ENCODE results near the gene SETD7.
"Not testable (repeated sequence)": the region's sequence is repeated elsewhere in the genome, so short reads cannot be mapped to it uniquely, and the experiment has no call there.

Gene SETD7

GRCh38 chr4:139508581-139509237 is 47.3 kb downstream of the SETD7 start:
- no peak for DNase-seq

GRCh38 chr4:139506774-139507173 is 49.2 kb downstream of the SETD7 start:
- DNase-seq: no peak

GRCh38 chr4:139503622-139504166 is 52.3 kb downstream of the SETD7 start:
- DNase-seq: no peak

GRCh38 chr4:139501927-139502899 is 53.8 kb downstream of the SETD7 start:
- DNase-seq: no peak

- DNase-seq: no peak
These were observed 54.5 kb downstream of the SETD7 start for GRCh38 chr4:139501527-139501926.

- no peak for DNase-seq
These were observed 54.9 kb downstream of the SETD7 start for GRCh38 chr4:139501117-139501516.

GRCh38 chr4:139499186-139499585 is 56.8 kb downstream of the SETD7 start:
- DNase-seq: no peak

GRCh38 chr4:139493176-139493575 is 62.8 kb downstream of the SETD7 start:
- DNase-seq: no peak

- DNase-seq: no peak
These were observed 63.6 kb downstream of the SETD7 start for GRCh38 chr4:139492429-139492828.

- DNase-seq: no peak
These were observed 66.4 kb downstream of the SETD7 start for GRCh38 chr4:139489638-139490037.

GRCh38 chr4:139488442-139488841 is 67.6 kb downstream of the SETD7 start:
- DNase-seq: no peak

GRCh38 chr4:139484783-139485311 is 71.2 kb downstream of the SETD7 start:
- DNase-seq: no peak

- DNase-seq: no peak
These were observed 73.0 kb downstream of the SETD7 start for GRCh38 chr4:139483000-139483399.

GRCh38 chr4:139481465-139481864 is 74.6 kb downstream of the SETD7 start:
- DNase-seq: no peak

GRCh38 chr4:139476363-139476762 is 79.7 kb downstream of the SETD7 start:
- no peak for DNase-seq

- DNase-seq: no peak
These were observed 83.2 kb downstream of the SETD7 start for GRCh38 chr4:139472852-139473251.

GRCh38 chr4:139470997-139471665 is 84.9 kb downstream of the SETD7 start:
- DNase-seq: no peak

GRCh38 chr4:139470295-139470694 is 85.7 kb downstream of the SETD7 start:
- no peak for DNase-seq

- no peak for DNase-seq
These were observed 86.2 kb downstream of the SETD7 start for GRCh38 chr4:139469869-139470268.

- DNase-seq: no peak
These were observed 86.8 kb downstream of the SETD7 start for GRCh38 chr4:139469216-139469615.

- not testable (repeated sequence) for DNase-seq
These were observed 87.3 kb downstream of the SETD7 start for GRCh38 chr4:139468756-139469155.

- DNase-seq: no peak
These were observed 90.1 kb downstream of the SETD7 start for GRCh38 chr4:139465922-139466321.

GRCh38 chr4:139464512-139464911 is 91.5 kb downstream of the SETD7 start:
- DNase-seq: not testable (repeated sequence)

Data from right hindlimb (tissue), 1 donor.